Parathyroid adenoma (tissue), 2 donors: Measurements from ENCODE around the gene COL20A1.
A peak's percentile ranks its signal among the peaks of the same experiment; 100 is the strongest.

Experiments used
- H2AFZ ChIP-seq: fragments of 300-600 bp; sonication (generic); one replicate; pipeline ENCODE4 v1.7.0; 2017; ENCODE audit warnings: antibody characterized with exemption, mild to moderate bottlenecking
- H3K27ac ChIP-seq: fragments of 300-600 bp; sonication (generic); one replicate; pipeline ENCODE4 v1.7.0; 2017
- H3K27me3 ChIP-seq: fragments of 300-600 bp; sonication (generic); one replicate; pipeline ENCODE4 v1.7.0; 2017; ENCODE audit warnings: low read length; ENCODE audit not compliant: control insufficient read depth, insufficient read depth
- H3K36me3 ChIP-seq: fragments of 300-600 bp; sonication (generic); one replicate; pipeline ENCODE4 v1.7.0; 2017; ENCODE audit warnings: low read length; ENCODE audit not compliant: control insufficient read depth, insufficient read depth
- H3K4me1 ChIP-seq: fragments of 300-600 bp; sonication (generic); one replicate; pipeline ENCODE4 v1.7.0; 2017; ENCODE audit warnings: control low read depth
- H3K4me2 ChIP-seq: fragments of 300-600 bp; sonication (generic); one replicate; pipeline ENCODE4 v1.7.0; 2017; ENCODE audit warnings: low read length
- H3K4me3 ChIP-seq: fragments of 300-600 bp; sonication (generic); one replicate; pipeline ENCODE4 v1.7.0; 2017; ENCODE audit warnings: low read depth, low read length
- H3K79me2 ChIP-seq: fragments of 300-600 bp; sonication (generic); one replicate; pipeline ENCODE4 v1.7.0; 2017; ENCODE audit warnings: control low read depth
- H3K9ac ChIP-seq: fragments of 300-600 bp; sonication (generic); one replicate; pipeline ENCODE4 v1.7.0; 2017; ENCODE audit warnings: mild to moderate bottlenecking
- H3K9me3 ChIP-seq: fragments of 300-600 bp; sonication (generic); one replicate; pipeline ENCODE4 v1.7.0; 2017; ENCODE audit warnings: low read length; ENCODE audit not compliant: control insufficient read depth
- CTCF ChIP-seq: fragments of 300-600 bp; sonication (generic); IDR thresholded peaks from one replicate; pipeline ENCODE4 v1.7.0; 2017; ENCODE audit warnings: antibody characterized with exemption, mild to moderate bottlenecking
- donor health status: primary hyperparathyroidism.

Gene COL20A1

GRCh38 chr20:63292904-63293303 lies at the start of gene COL20A1:
Gene COL20A1, plus strand, starts transcription at chr20:63293186. Its CDS starts 1,922 bp downstream, at chr20:63295108.
- Histone ChIP-seq H3K4me1 (no peaks in the 10 kb centered on the region), H3K9ac (no peak within 1 kb of the TSS), H2AFZ (no peak within 1 kb of the TSS), H3K36me3 (no peaks in the 10 kb centered on the region), H3K4me2 (no peak within 1 kb of the TSS), H3K9me3 (no peaks in the 10 kb centered on the region), H3K27ac (no peak within 1 kb of the TSS), H3K27me3 (no peaks in the 10 kb centered on the region), H3K79me2 (no peaks in the 10 kb centered on the region), H3K4me3 (no peak within 1 kb of the TSS)
- no peak for TF ChIP-seq CTCF

GRCh38 chr20:63243604-63244247 lies 49.3 kb upstream of the COL20A1 start:
- TF ChIP-seq CTCF = no peak

GRCh38 chr20:63244468-63244867 lies 48.5 kb upstream of the COL20A1 start:
- TF ChIP-seq CTCF = no peak
- H3K27me3 ChIP-seq = no peaks in the 10 kb centered on the region
- H2AFZ ChIP-seq = no peak overlapping the region
- H3K4me3 ChIP-seq = no peak overlapping the region
- H3K79me2 ChIP-seq = no peaks in the 10 kb centered on the region
- no peak overlapping the region for H3K27ac ChIP-seq
- H3K4me2 ChIP-seq = no peak overlapping the region
- H3K4me1 ChIP-seq = peaks cover 5% of the 10 kb centered on the region
- no peak overlapping the region for H3K9ac ChIP-seq
- H3K36me3 ChIP-seq = no peaks in the 10 kb centered on the region
- no peaks in the 10 kb centered on the region for H3K9me3 ChIP-seq

More at GRCh38 chr20:63243604-63244247, 49.3 kb upstream of the COL20A1 start:
- H3K4me3 ChIP-seq = no peak overlapping the region
- H3K27me3 ChIP-seq = no peaks in the 10 kb centered on the region
- no peak overlapping the region for H3K9ac ChIP-seq
- H3K79me2 ChIP-seq = no peaks in the 10 kb centered on the region
- no peak overlapping the region for H2AFZ ChIP-seq
- no peaks in the 10 kb centered on the region for H3K9me3 ChIP-seq
- no peak overlapping the region for H3K27ac ChIP-seq
- H3K4me2 ChIP-seq = no peak overlapping the region
- H3K4me1 ChIP-seq = no peaks in the 10 kb centered on the region
- H3K36me3 ChIP-seq = no peaks in the 10 kb centered on the region

GRCh38 chr20:63246490-63247288 lies 46.3 kb upstream of the COL20A1 start:
- Histone ChIP-seq H3K27ac (no peak overlapping the region), H3K4me1 (peaks cover 10% of the 10 kb centered on the region), H3K27me3 (no peaks in the 10 kb centered on the region), H3K9ac (no peak overlapping the region), H3K4me2 (peak overlapping the region; percentile 67), H3K4me3 (no peak overlapping the region), H3K9me3 (no peaks in the 10 kb centered on the region), H3K36me3 (no peaks in the 10 kb centered on the region), H2AFZ (peak overlapping the region; percentile 54), H3K79me2 (no peaks in the 10 kb centered on the region)
- TF ChIP-seq CTCF = no peak
